Endothelial cell (in vitro differentiated cells): Measurements from ENCODE around the gene PPP1R9B. TPM values are rescaled to one million over a fixed set of nuclear protein-coding genes. Genes with fewer than 3 reads are reported as not detected.

Experiments
- DNase-seq: peaks from one replicate; pipeline ENCODE4 v3.0.0; 2021; ENCODE audit warnings: low spot score
- H3K27ac Mint-ChIP-seq: one replicate; pipeline ENCODE4 v1.8.0; 2021; ENCODE audit warnings: mixed read lengths, inconsistent platforms; ENCODE audit not compliant: unreplicated experiment
- H3K27me3 Mint-ChIP-seq: one replicate; pipeline ENCODE4 v1.8.0; 2021; ENCODE audit warnings: mild to moderate bottlenecking, moderate library complexity, mixed read lengths, inconsistent platforms; ENCODE audit not compliant: unreplicated experiment
- H3K36me3 Mint-ChIP-seq: one replicate; pipeline ENCODE4 v1.8.0; 2021; ENCODE audit warnings: mild to moderate bottlenecking, low read depth, mixed read lengths, inconsistent platforms; ENCODE audit not compliant: unreplicated experiment
- H3K4me1 Mint-ChIP-seq: one replicate; pipeline ENCODE4 v1.8.0; 2021; ENCODE audit warnings: mild to moderate bottlenecking, mixed read lengths, inconsistent platforms; ENCODE audit not compliant: unreplicated experiment
- H3K4me3 Mint-ChIP-seq: one replicate; pipeline ENCODE4 v1.8.0; 2021; ENCODE audit warnings: mild to moderate bottlenecking, mixed read lengths, inconsistent platforms; ENCODE audit not compliant: unreplicated experiment
- H3K9me3 Mint-ChIP-seq: one replicate; pipeline ENCODE4 v1.8.0; 2021; ENCODE audit warnings: mixed read lengths, inconsistent platforms; ENCODE audit not compliant: unreplicated experiment
- CTCF ChIP-seq: fragments of 200-600 bp; sonication (generic); IDR thresholded peaks from one replicate; pipeline ENCODE4 v1.5.0; 2021; ENCODE audit warnings: antibody characterized with exemption; ENCODE audit not compliant: unreplicated experiment
- total RNA-seq: library from RNA; stranded (reverse); fragmentation: NEBNext Ultra II Directional; extraction: Animal tissue kit (Norgen Biotek cat#: 25700); gene quantifications from one replicate; pipeline ENCODE4 v1.2.1, GENCODE V29; 2021; ENCODE audit not compliant: unreplicated experiment

The PPP1R9B gene
- total RNA-seq, 1 donor from 2014 or later, result 101 TPM

DNA sequence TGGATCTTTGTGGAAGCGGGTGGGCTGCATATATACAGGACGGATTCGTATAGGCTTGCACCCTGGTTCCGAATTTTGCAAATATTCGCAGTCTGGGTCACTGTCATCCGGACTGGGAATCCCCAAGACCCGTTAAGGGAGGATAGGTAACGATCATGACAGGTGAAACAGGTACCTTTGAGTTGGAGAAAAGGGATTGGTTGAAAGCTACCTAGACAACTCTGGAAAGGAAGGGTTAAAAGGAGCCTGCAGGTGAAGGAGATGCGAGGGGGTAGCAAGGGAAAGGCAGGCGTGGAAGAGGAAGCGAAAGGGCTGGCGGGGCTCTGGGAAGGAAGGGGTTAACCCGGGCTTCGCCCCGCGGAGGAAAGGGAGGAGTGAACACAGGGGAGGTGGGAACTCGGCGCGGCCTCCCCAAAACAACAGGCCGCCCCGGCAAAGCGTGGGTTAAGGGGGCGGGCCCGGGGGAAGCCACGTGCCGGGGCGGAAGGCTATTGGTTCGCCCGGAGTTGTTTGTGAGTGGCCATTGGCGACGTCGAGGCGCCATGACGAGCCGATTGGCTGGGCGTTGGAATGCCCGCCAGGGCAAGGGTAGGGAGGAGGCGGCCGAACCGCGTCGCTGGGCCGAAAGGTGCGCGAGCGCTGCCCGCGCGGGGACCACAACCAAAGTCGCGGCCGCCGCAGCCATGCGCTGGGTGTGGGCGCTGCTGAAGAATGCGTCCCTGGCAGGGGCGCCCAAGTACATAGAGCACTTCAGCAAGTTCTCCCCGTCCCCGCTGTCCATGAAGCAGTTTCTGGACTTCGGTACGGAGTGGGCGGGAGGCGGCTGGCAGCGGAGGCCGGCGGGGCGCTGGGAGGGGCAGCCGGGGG lies 55.5 kb downstream of the PPP1R9B start, which contains the start of gene PDK2:
TSS of gene PDK2 (plus strand) at position 599 of the 867 bp plus-strand sequence. CDS start at position 684, 85 bp downstream.
- Mint-ChIP-seq H3K9me3 (no peaks in the 10 kb centered on the region), H3K4me3 (peak within 1 kb of the TSS; percentile 98), H3K36me3 (peaks cover 15% of the 10 kb centered on the region), H3K27me3 (peaks cover 16% of the 10 kb centered on the region), H3K27ac (peak within 1 kb of the TSS; percentile 84), H3K4me1 (peaks cover 12% of the 10 kb centered on the region)
- no peak for TF ChIP-seq CTCF
- DNase-seq, result peak; percentile 97

DNA sequence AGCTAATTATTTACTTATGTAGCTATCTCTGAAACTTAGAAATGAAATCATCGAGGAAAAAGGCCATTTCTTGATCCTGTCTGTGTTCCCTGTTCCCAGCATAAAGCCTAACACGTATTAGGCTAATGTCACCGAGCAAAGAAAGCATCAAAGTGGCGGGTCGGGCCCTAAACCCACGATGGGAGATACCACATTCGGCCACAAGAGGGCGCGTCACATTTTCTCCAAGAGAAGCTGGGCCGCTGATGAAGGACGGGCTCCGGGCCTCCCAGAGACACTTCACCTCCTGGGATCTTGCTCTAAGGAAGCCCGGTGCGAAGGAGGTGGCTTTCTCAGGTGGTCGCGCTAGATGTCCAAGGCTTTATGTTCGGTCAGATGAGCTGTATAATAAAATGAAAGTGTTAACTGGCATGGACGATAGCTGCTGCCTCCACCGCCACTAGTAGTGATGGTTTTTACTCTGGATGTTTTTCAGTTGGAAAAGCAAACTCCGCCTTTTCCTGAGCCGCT lies 56.2 kb downstream of the PPP1R9B start:
- peak; percentile 98 for TF ChIP-seq CTCF
- H3K9me3 Mint-ChIP-seq, result no peaks in the 10 kb centered on the region
- H3K4me1 Mint-ChIP-seq, result peaks cover 12% of the 10 kb centered on the region
- peak; percentile 92 for DNase-seq
- peaks cover 10% of the 10 kb centered on the region for H3K36me3 Mint-ChIP-seq
- H3K4me3 Mint-ChIP-seq, result peak overlapping the region; percentile 98
- peaks cover 16% of the 10 kb centered on the region for H3K27me3 Mint-ChIP-seq
- peak overlapping the region; percentile 84 for H3K27ac Mint-ChIP-seq

- peaks cover 16% of the 10 kb centered on the region for H3K27me3 Mint-ChIP-seq
These were observed 56.7 kb downstream of the PPP1R9B start for GRCh38 chr17:50093807-50094206.

DNA sequence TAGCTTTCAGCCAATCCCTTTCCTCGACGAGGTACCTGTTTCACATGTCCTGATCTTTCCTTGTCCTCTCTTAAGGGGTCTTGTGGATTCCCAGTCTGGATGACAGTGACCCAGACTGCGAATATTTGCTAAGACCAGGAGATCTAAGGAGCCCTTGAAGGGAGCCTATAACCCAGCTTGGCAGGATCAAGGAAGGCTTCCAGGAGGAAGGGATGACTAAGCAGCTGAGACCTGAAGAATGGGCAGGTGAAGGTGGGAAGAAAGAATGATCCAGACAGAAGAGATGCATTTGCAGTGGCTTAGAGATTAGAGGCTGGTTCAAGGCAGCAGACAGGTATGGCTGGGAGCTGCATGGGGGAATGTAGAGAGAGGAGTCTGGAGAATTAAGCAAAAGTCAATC lies 57.2 kb downstream of the PPP1R9B start:
- H3K27me3 Mint-ChIP-seq, result peaks cover 14% of the 10 kb centered on the region
- H3K9me3 Mint-ChIP-seq, result no peaks in the 10 kb centered on the region
- peaks cover 5% of the 10 kb centered on the region for H3K36me3 Mint-ChIP-seq
- peak overlapping the region; percentile 2 for H3K27ac Mint-ChIP-seq
- no peak for TF ChIP-seq CTCF
- no peak for DNase-seq
- peaks cover 12% of the 10 kb centered on the region for H3K4me1 Mint-ChIP-seq
- no peak overlapping the region for H3K4me3 Mint-ChIP-seq

More at GRCh38 chr17:50093807-50094206, 56.7 kb downstream of the PPP1R9B start:
- no peak overlapping the region for H3K27ac Mint-ChIP-seq
- H3K4me3 Mint-ChIP-seq, result no peak overlapping the region
- TF ChIP-seq CTCF, result no peak
- no peaks in the 10 kb centered on the region for H3K9me3 Mint-ChIP-seq
- H3K4me1 Mint-ChIP-seq, result peaks cover 12% of the 10 kb centered on the region
- DNase-seq, result no peak
- peaks cover 10% of the 10 kb centered on the region for H3K36me3 Mint-ChIP-seq

GRCh38 chr17:50091918-50092285 lies 58.6 kb downstream of the PPP1R9B start:
- peaks cover 12% of the 10 kb centered on the region for H3K4me1 Mint-ChIP-seq
- no peaks in the 10 kb centered on the region for H3K36me3 Mint-ChIP-seq
- peaks cover 14% of the 10 kb centered on the region for H3K27me3 Mint-ChIP-seq
- DNase-seq, result no peak
- no peaks in the 10 kb centered on the region for H3K9me3 Mint-ChIP-seq
- no peak overlapping the region for H3K27ac Mint-ChIP-seq
- TF ChIP-seq CTCF, result no peak
- H3K4me3 Mint-ChIP-seq, result no peak overlapping the region
